Limb (tissue), 2 donors: Measurements from ENCODE around the gene TRPC6.
"Not testable (repeated sequence)": the region's sequence is repeated elsewhere in the genome, so short reads cannot be mapped to it uniquely, and the experiment has no call there.

ENCODE experiments used
- DNase-seq, 2 donors: peaks; one replicate each; pipeline ENCODE4 v3.0.0-alpha.2; 2016; ENCODE audit errors: extremely low spot score in 2 of 2

TRPC6 gene

GRCh38 chr11:101523193-101523592 lies 60.6 kb downstream of the TRPC6 start:
- DNase-seq = no peak

GRCh38 chr11:101521821-101522220 lies 62.0 kb downstream of the TRPC6 start:
- DNase-seq = no peak

GRCh38 chr11:101516546-101516945 lies 67.3 kb downstream of the TRPC6 start:
- no peak for DNase-seq

- DNase-seq = no peak
Measured at GRCh38 chr11:101511065-101511464, 72.7 kb downstream of the TRPC6 start.

GRCh38 chr11:101510591-101510990 lies 73.2 kb downstream of the TRPC6 start:
- no peak for DNase-seq

- no peak for DNase-seq
Measured at GRCh38 chr11:101509922-101510321, 73.9 kb downstream of the TRPC6 start.

- no peak for DNase-seq
Measured at GRCh38 chr11:101508370-101508769, 75.4 kb downstream of the TRPC6 start.

- no peak for DNase-seq
Measured at GRCh38 chr11:101498891-101499290, 84.9 kb downstream of the TRPC6 start.

- no peak for DNase-seq
Measured at GRCh38 chr11:101497291-101497690, 86.5 kb downstream of the TRPC6 start.

- no peak for DNase-seq
Measured at GRCh38 chr11:101487775-101488174, 96.0 kb downstream of the TRPC6 start.

- no peak for DNase-seq
Measured at GRCh38 chr11:101482556-101483124, 101.2 kb downstream of the TRPC6 start.

GRCh38 chr11:101478587-101479369 lies 105.0 kb downstream of the TRPC6 start:
- DNase-seq = no peak

GRCh38 chr11:101477926-101478325 lies 105.9 kb downstream of the TRPC6 start:
- DNase-seq = no peak

GRCh38 chr11:101476191-101476590 lies 107.6 kb downstream of the TRPC6 start:
- DNase-seq = no peak

- DNase-seq = no peak
Measured at GRCh38 chr11:101475699-101476098, 108.1 kb downstream of the TRPC6 start.

- no peak for DNase-seq
Measured at GRCh38 chr11:101474666-101475065, 109.1 kb downstream of the TRPC6 start.

- no peak for DNase-seq
Measured at GRCh38 chr11:101470881-101471520, 112.8 kb downstream of the TRPC6 start.

GRCh38 chr11:101470419-101470818 lies 113.4 kb downstream of the TRPC6 start:
- no peak for DNase-seq

GRCh38 chr11:101466352-101466751 lies 117.5 kb downstream of the TRPC6 start:
- DNase-seq = no peak

GRCh38 chr11:101464388-101464787 lies 119.4 kb downstream of the TRPC6 start:
- DNase-seq = not testable (repeated sequence)

- DNase-seq = no peak
Measured at GRCh38 chr11:101459020-101459419, 124.8 kb downstream of the TRPC6 start.

- no peak for DNase-seq
Measured at GRCh38 chr11:101458161-101458560, 125.6 kb downstream of the TRPC6 start.

GRCh38 chr11:101456812-101457211 lies 127.0 kb downstream of the TRPC6 start:
- peak in 1 of 2 donors; percentile 63 for DNase-seq
